Activated naive CD4-positive, alpha-beta T cell treated with Interleukin-2 at 50 U/mL for 16 hours (primary cell): ENCODE data around the gene MAP3K12.
"Not testable (repeated sequence)": the region's sequence is repeated elsewhere in the genome, so short reads cannot be mapped to it uniquely, and the experiment has no call there.

Source experiments
- DNase-seq: peaks from one replicate; pipeline ENCODE4 v3.0.0-alpha.2; 2020

MAP3K12 gene

GRCh38 chr12:53486736-53487487, 12.3 kb downstream of the MAP3K12 start:
- DNase-seq: no peak

DNA sequence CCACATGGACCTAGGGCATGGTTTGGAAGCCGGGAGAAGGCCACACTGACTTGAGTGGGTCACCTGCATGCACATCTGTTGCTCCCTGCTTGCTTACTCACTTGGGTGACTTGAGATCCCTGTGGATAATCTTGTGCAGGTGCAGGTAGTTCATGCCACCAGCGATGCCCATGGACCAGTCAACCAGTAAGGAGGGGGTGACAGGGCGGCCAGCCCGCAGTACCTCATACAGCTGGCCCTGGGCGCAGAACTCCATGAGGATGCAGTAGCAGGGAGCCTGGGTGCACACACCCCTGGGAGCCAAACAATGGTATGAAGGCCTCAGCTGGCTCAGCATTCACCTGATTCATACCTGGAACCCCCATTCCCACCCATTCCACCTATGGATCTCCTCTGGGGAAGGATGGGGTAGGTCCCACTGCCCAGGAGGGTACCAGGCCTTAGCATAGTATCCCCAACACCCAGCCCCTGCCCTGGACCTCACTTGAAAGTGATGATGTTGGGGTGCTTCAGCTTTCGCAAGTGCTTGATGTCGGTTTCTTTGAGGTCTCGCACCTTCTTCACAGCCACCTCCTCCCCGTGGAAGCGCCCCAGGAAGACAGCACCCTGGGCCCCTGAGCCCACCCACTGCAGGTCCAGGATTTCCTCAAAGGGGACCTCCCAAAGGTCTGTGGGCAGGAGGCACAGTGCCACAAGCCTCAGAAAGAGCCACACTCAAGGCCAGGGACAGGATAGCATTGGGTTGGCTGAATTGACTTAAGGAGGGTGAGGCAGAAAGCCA, 13.1 kb downstream of the MAP3K12 start:
- no peak for DNase-seq

GRCh38 chr12:53484686-53485575, 14.3 kb downstream of the MAP3K12 start:
- no peak for DNase-seq

- no peak for DNase-seq
Observed at GRCh38 chr12:53483979-53484377, 15.3 kb downstream of the MAP3K12 start.

DNA sequence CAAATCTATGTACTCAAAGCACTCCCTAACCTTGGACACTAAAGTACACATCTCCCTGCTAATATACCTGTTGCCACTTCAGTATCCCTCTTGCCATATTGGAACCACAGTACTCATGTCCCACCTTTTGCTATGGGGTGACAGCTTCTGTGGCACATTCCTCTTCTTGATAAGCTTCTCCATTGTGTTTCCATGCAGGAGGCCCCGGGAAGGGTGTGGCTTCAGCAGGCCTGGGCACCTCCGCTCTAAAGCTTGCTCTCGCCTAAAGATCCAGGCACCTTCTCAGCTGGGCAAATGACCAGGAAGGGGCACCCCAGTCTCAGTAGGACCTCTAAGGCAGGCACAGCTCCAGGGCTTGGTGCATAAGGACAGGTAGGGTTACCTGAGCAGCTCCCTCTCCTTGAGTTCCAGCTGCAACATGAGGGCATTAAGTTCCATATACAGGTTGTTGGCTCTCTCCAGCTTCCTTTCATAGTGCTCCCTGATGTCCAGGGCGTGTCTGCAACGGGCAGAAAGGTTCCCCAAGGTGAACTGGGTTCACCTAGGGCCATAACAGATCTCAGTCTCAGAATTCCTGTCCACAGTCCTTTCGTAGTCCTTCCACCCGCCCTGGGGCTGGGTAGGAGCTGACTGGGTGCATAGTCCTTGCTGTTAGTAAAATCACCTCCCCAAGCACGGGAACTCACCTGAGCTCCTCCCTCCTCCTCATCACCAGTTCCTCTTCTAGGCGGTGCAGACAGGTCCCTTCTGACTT, 15.9 kb downstream of the MAP3K12 start:
- no peak for DNase-seq

- DNase-seq: no peak
Observed at GRCh38 chr12:53482626-53483168, 16.6 kb downstream of the MAP3K12 start.

- DNase-seq: no peak
Observed at GRCh38 chr12:53481939-53482586, 17.2 kb downstream of the MAP3K12 start.

GRCh38 chr12:53481458-53481857, 17.8 kb downstream of the MAP3K12 start:
- DNase-seq: not testable (repeated sequence)

DNA sequence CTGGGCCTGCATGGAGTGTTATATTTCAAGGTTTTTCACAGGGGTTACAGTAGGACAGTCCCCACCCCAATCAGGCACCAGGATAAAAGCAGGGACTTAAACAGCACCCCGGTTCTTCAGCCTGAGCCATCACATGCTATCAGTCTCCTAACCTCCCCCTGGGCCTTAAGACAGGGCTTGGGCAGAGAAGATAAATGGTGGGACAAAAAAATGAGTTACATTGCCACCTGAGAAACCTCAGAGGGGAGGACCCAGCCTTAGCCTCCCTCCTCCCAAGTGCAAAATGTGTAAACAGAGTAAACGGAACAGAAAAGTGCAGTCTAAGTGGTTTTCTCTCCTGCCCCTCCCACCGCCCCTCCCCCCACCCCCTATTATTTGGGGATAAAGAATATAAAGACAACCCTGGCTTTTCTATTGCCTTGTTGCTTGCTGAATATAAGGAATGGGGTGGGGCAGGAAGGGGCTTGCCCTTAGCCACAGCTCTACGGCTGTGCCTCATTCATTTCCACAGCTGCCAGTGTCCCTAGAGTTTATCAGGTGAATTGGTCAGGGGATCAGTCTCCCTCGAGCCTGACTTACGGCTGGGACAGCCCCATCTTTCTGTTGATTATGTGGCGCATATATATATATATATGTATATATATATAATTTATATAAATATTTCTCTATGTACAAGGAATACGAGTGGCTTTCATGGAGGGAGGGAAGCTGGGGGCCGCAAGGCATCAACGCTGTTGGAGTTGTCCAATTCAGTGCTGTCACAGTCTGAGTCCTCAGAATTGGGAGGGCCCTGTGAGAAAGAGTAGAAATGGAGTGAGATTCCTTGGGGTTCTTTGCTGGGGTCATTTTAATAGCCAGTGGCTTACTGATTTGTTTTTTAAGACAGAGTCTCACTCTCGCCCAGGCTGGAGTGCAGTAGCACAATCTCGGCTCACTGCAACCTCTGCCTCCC, 18.5 kb downstream of the MAP3K12 start:
- DNase-seq: no peak

- no peak for DNase-seq
Observed at GRCh38 chr12:53479331-53479730, 19.9 kb downstream of the MAP3K12 start.

- DNase-seq: no peak
Observed at GRCh38 chr12:53478865-53479264, 20.4 kb downstream of the MAP3K12 start.

DNA sequence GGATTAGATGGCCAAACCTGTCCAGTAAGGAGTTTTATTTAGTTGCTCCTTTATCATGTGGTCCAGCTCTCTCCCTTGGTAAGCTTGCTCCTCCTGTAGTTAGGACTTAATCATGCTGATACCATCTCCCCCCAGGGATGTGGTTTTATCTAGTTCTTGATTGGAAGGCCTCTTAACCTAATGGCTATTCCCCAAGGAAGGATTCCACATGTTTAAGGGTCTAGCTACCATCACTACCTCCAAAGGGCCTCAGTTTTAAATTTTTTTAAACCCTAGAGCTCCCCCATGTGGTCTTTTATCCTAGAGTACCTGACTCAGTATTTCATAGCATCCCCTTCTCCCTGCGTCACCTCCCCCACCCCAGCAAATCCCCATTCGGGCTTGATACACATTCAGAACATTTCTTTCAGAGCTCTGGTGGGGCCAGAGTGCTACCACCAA, 22.5 kb downstream of the MAP3K12 start:
- no peak for DNase-seq

DNA sequence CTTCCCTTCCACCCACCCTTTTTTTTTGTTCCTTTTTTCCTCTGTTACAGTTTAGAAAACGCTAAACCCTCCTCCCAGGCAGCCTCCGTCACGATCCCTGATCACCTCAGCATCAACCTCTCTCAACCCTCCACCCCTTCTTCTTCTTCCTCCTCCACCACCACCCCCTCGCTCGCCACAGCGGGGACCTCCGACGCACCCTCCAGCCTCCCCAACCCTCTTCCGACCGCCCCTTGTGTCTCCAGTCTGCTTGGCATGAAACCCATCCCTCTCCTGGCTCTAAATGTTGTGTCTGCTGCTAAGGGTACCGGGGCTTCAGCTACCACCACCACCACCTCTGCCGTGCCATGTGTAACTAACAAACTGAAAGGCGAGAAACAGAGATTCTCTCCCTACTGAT, 24.4 kb downstream of the MAP3K12 start:
- DNase-seq: no peak

DNA sequence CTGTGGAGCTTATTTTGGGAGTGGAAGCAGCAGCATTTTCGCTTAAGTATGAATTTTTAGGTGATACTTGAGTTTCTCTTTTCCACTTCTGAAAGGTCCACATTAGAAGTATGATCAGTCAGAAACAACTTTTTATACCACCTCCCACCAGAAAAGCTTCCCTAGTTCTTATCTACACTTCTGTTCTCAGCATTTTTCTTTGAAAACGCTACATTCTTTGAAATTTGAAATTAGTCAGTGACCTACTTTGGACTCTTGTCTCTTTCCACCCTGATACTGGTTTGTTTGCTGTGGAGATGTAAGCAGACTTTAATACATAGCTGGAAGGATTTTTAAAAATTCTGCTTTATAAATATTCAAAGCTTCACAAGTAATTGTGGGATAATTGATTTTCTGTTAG, 25.2 kb downstream of the MAP3K12 start:
- DNase-seq: no peak

GRCh38 chr12:53472056-53472582, 27.1 kb downstream of the MAP3K12 start:
- DNase-seq: no peak

DNA sequence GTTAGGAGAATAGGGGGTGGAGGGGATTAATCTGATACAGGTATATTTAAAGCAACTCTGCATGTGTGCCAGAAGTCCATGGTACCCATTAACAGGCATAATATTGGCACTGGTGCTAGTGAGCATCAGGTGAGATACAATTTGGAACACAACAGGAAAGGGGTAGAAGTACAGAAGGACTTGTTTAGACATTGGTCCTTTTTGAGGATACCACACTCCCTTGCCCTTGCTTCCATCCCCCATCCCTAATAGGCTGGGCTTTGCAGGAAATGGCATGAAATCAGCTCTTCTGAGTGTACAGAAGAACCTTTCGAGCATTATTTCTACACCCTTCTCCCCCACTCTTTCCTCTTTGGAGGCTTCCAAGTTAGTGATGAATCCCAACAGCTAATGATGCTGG, 31.0 kb downstream of the MAP3K12 start:
- no peak for DNase-seq

GRCh38 chr12:53467880-53468279, 31.4 kb downstream of the MAP3K12 start:
- no peak for DNase-seq

DNA sequence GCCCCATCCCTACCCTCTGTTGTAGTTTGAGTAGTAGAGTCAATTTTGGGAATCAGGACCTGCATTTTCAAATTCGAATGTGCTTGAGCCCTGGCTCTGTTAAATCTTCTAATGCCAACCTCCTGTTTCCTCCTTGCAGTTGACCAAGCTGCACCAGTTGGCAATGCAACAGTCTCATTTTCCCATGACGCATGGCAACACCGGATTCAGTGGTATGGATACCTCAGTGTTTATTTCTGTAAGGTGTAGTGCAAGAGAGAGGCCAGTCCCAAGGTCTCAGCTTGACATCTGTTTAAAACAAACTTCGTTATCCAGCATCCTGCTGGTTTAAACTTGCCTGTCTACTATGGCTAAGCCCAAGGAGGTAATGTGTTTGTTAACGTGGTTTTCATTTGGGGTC, 32.2 kb downstream of the MAP3K12 start:
- no peak for DNase-seq

DNA sequence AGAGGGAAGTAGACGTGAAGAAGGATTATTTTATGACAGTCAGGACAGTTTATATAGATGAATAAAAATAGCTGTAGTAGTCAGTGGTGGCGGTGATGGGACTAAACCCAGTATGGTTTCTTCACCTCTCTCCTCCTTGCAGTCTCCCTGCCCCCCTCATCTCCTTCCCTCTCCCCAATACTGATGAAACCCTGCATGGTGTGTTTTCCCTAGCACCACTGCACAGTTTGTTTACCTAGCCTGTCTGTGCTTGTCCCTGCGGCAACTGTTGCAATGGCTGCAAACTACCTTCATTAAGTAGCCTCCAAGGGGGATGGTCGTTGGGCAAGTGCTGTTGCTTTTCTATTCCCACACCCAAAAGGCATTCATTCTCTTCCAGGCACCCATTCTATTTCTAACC, 32.6 kb downstream of the MAP3K12 start:
- DNase-seq: no peak

- no peak for DNase-seq
Observed at GRCh38 chr12:53465679-53466078, 33.6 kb downstream of the MAP3K12 start.
